Activated B cell treated with CpG ODN at 0.5 μM for 24 hours (primary cell): Measurements from ENCODE around the gene PRKCH. TPM values are rescaled to one million over a fixed set of nuclear protein-coding genes. Genes with fewer than 3 reads are reported as not detected.

Source experiments
- ATAC-seq: fragments of 200-7000 bp; cut with Tn5 transposase; one replicate; pipeline ENCODE4 v1.10.0; 2021; ENCODE audit warnings: low read depth, mild to moderate bottlenecking, moderate library complexity
- CTCF ChIA-PET: fragments of 350-600 bp; sonication (Branson Sonifier 250); formaldehyde crosslinking; loops from one replicate; lab custom pipeline; 2021; ENCODE audit warnings: antibody characterized with exemption; lab: Charles Lee
- POLR2A ChIA-PET: fragments of 350-600 bp; sonication (Branson Sonifier 250); formaldehyde crosslinking; loops from one replicate; lab custom pipeline; 2021; ENCODE audit warnings: antibody characterized with exemption; lab: Charles Lee
- DNase-seq: peaks from one replicate; pipeline ENCODE4 v3.0.0; 2022
- H3K27ac Mint-ChIP-seq: one replicate; pipeline ENCODE4 v1.8.0; 2020; ENCODE audit warnings: mixed read lengths
- H3K27me3 Mint-ChIP-seq: one replicate; pipeline ENCODE4 v1.8.0; 2021; ENCODE audit warnings: mixed read lengths
- H3K36me3 Mint-ChIP-seq: one replicate; pipeline ENCODE4 v1.8.0; 2021; ENCODE audit warnings: low read depth, mixed read lengths
- H3K4me1 Mint-ChIP-seq: one replicate; pipeline ENCODE4 v1.8.0; 2021; ENCODE audit warnings: mixed read lengths
- H3K4me3 Mint-ChIP-seq: one replicate; pipeline ENCODE4 v1.8.0; 2020; ENCODE audit warnings: mild to moderate bottlenecking, mixed read lengths
- H3K9me3 Mint-ChIP-seq: one replicate; pipeline ENCODE4 v1.8.0; 2020; ENCODE audit warnings: mixed read lengths
- CTCF ChIP-seq: fragments of 200-600 bp; IDR thresholded peaks from one replicate; pipeline ENCODE4 v1.8.0; 2022; ENCODE audit warnings: antibody characterized with exemption, mild to moderate bottlenecking
- intact Hi-C: fragments of 100-400 bp; cut with micrococcal nuclease; formaldehyde crosslinking; loops from one replicate; pipeline ENCODE4 v1.15.1; 2024
- total RNA-seq: library from RNA; stranded (reverse); gene quantifications from 2 replicates; pipeline ENCODE4 v1.2.3, GENCODE V29; 2022

PRKCH gene
- total RNA-seq, 1 donor from 2014 or later, result 4.6 TPM

GRCh38 chr14:61394542-61394941 is 73.2 kb downstream of the PRKCH start:
- DNase-seq (no peak), ATAC-seq (no peak)
- Mint-ChIP-seq H3K4me1 (peaks cover 16% of the 10 kb centered on the region), H3K36me3 (no peaks in the 10 kb centered on the region), H3K9me3 (no peaks in the 10 kb centered on the region), H3K4me3 (no peak overlapping the region), H3K27ac (no peak overlapping the region), H3K27me3 (peaks cover 2% of the 10 kb centered on the region)
- CTCF ChIA-PET, result no interaction called here
- intact Hi-C loops, result no loop called here
- POLR2A ChIA-PET, result no interaction called here
- no peak for TF ChIP-seq CTCF

GRCh38 chr14:61395115-61395725 is 73.8 kb downstream of the PRKCH start:
- H3K27ac Mint-ChIP-seq, result no peak overlapping the region
- H3K27me3 Mint-ChIP-seq, result peaks cover 2% of the 10 kb centered on the region
- DNase-seq (no peak), ATAC-seq (no peak)
- intact Hi-C loops, result no loop called here
- H3K9me3 Mint-ChIP-seq, result no peaks in the 10 kb centered on the region
- no peak overlapping the region for H3K4me3 Mint-ChIP-seq
- peaks cover 13% of the 10 kb centered on the region for H3K4me1 Mint-ChIP-seq
- no peaks in the 10 kb centered on the region for H3K36me3 Mint-ChIP-seq
- POLR2A ChIA-PET, result no interaction called here
- CTCF ChIA-PET, result no interaction called here
- TF ChIP-seq CTCF, result no peak

- DNase-seq (no peak), ATAC-seq (no peak)
- ChIA-PET CTCF (no interaction called here), POLR2A (no interaction called here)
- intact Hi-C loops, result no loop called here
- H3K27me3 Mint-ChIP-seq, result peaks cover 2% of the 10 kb centered on the region
- no peak overlapping the region for H3K27ac Mint-ChIP-seq
- H3K4me3 Mint-ChIP-seq, result no peak overlapping the region
- H3K4me1 Mint-ChIP-seq, result peaks cover 5% of the 10 kb centered on the region
- no peak for TF ChIP-seq CTCF
- no peaks in the 10 kb centered on the region for H3K9me3 Mint-ChIP-seq
- no peaks in the 10 kb centered on the region for H3K36me3 Mint-ChIP-seq
Observed at GRCh38 chr14:61396279-61396678, 74.9 kb downstream of the PRKCH start.

- peaks cover under 1% of the 10 kb centered on the region for H3K4me1 Mint-ChIP-seq
- no peak for ATAC-seq
- intact Hi-C loops, result no loop called here
- H3K36me3 Mint-ChIP-seq, result no peaks in the 10 kb centered on the region
- H3K4me3 Mint-ChIP-seq, result no peak overlapping the region
- no peak for TF ChIP-seq CTCF
- H3K9me3 Mint-ChIP-seq, result no peaks in the 10 kb centered on the region
- CTCF ChIA-PET, result no interaction called here
- POLR2A ChIA-PET, result no interaction called here
- peaks cover 2% of the 10 kb centered on the region for H3K27me3 Mint-ChIP-seq
- H3K27ac Mint-ChIP-seq, result no peak overlapping the region
- DNase-seq, result no peak
Observed at GRCh38 chr14:61396694-61397093, 75.3 kb downstream of the PRKCH start.

GRCh38 chr14:61397615-61398014 is 76.2 kb downstream of the PRKCH start:
- DNase-seq (no peak), ATAC-seq (no peak)
- Mint-ChIP-seq H3K27ac (no peak overlapping the region), H3K27me3 (peaks cover 2% of the 10 kb centered on the region), H3K36me3 (no peaks in the 10 kb centered on the region), H3K9me3 (no peaks in the 10 kb centered on the region), H3K4me3 (no peak overlapping the region), H3K4me1 (no peaks in the 10 kb centered on the region)
- ChIA-PET POLR2A (no interaction called here), CTCF (no interaction called here)
- intact Hi-C loops, result no loop called here
- TF ChIP-seq CTCF, result no peak
